Measurements from ENCODE around the gene ISG20L2.

The ISG20L2 gene

DNA sequence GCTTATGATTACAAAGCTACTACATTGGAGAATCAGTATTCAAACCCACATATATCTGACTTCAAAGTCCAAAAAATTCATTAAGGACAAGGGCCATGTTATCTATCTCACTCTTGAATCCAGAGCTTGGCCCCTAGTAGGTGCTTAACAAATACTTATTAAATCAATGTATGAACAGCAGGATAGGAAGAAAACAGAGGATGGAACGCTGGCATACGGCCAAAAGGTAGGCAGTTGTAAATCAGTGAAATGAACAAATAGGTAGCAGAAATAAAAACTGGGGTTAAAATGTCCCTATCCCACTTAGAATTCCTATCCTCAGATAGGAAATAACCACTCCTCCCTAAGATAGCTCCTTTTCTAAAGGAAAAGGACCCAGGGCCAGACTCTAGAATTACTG, 10.3 kb upstream of the ISG20L2 start:
- Histone ChIP-seq H4K20me1 (ENCODE audit: insufficient read depth, low read length) (no peaks in the 10 kb centered on the region), H3K4me3 (ENCODE audit: low read length) (no peak overlapping the region), H3K27ac (ENCODE audit: low read length) (no peak overlapping the region), H3K27me3 (replicated peaks; ENCODE audit: insufficient read depth, low read length) (no peaks in the 10 kb centered on the region), H3K4me2 (ENCODE audit: low read depth, low read length) (no peak overlapping the region), H3F3A (ENCODE audit: insufficient read depth, low read length) (peaks cover 42% of the 10 kb centered on the region), H3K79me2 (ENCODE audit: low read length) (peaks cover 29% of the 10 kb centered on the region), H2AFZ (ENCODE audit: low read length) (no peak overlapping the region), H3K36me3 (replicated peaks; ENCODE audit: insufficient read depth, low read length) (no peaks in the 10 kb centered on the region), H3K9ac (ENCODE audit: low read length) (no peak overlapping the region), H3K9me3 (replicated peaks; ENCODE audit: insufficient read depth, low read length) (no peaks in the 10 kb centered on the region), H3K9me2 (replicated peaks; ENCODE audit: insufficient read depth, low read length) (no peaks in the 10 kb centered on the region), H3K4me1 (ENCODE audit: low read length) (peaks cover 22% of the 10 kb centered on the region)
- TF ChIP-seq EZH2phosphoT487 (IDR thresholded peaks at IDR 0.05; ENCODE audit: low read length): no peak
- TF ChIP-seq EZH2 (optimal IDR thresholded peaks at IDR 0.05; ENCODE audit: low read depth, low read length): no peak
- TF ChIP-seq, protein P1, sequence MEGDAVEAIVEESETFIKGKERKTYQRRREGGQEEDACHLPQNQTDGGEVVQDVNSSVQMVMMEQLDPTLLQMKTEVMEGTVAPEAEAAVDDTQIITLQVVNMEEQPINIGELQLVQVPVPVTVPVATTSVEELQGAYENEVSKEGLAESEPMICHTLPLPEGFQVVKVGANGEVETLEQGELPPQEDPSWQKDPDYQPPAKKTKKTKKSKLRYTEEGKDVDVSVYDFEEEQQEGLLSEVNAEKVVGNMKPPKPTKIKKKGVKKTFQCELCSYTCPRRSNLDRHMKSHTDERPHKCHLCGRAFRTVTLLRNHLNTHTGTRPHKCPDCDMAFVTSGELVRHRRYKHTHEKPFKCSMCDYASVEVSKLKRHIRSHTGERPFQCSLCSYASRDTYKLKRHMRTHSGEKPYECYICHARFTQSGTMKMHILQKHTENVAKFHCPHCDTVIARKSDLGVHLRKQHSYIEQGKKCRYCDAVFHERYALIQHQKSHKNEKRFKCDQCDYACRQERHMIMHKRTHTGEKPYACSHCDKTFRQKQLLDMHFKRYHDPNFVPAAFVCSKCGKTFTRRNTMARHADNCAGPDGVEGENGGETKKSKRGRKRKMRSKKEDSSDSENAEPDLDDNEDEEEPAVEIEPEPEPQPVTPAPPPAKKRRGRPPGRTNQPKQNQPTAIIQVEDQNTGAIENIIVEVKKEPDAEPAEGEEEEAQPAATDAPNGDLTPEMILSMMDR (IDR thresholded peaks at IDR 0.05; ENCODE audit: low read length): no peak
- DNase-seq: no peak

DNA sequence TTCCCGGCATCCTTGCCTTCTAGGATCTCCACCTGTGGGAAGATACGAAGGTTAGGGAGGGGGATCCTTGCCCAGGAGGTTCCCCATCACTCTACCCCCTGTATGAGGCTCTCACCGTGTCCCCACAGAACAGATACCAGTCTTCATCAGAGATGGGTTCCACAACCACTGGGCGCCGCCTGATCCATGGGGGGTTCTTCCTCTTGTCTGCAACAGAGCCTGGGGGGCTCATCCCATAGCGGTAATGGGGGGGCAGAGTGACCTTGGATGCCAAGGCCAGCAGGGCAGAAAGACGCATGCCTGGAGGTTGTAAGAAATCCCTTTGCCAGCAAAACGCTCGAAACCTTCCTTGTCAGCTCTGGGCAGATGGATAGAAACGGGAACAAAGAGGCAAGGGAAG, 9.8 kb upstream of the ISG20L2 start:
- Histone ChIP-seq H3K4me1 (ENCODE audit: low read length) (peaks cover 22% of the 10 kb centered on the region), H2AFZ (ENCODE audit: low read length) (no peak overlapping the region), H3F3A (ENCODE audit: insufficient read depth, low read length) (peaks cover 37% of the 10 kb centered on the region), H3K9me3 (replicated peaks; ENCODE audit: insufficient read depth, low read length) (no peaks in the 10 kb centered on the region), H3K36me3 (replicated peaks; ENCODE audit: insufficient read depth, low read length) (no peaks in the 10 kb centered on the region), H3K9me2 (replicated peaks; ENCODE audit: insufficient read depth, low read length) (no peaks in the 10 kb centered on the region), H3K9ac (ENCODE audit: low read length) (no peak overlapping the region), H3K4me2 (ENCODE audit: low read depth, low read length) (no peak overlapping the region), H3K79me2 (ENCODE audit: low read length) (peaks cover 24% of the 10 kb centered on the region), H3K27ac (ENCODE audit: low read length) (no peak overlapping the region), H4K20me1 (ENCODE audit: insufficient read depth, low read length) (no peaks in the 10 kb centered on the region), H3K27me3 (replicated peaks; ENCODE audit: insufficient read depth, low read length) (no peaks in the 10 kb centered on the region), H3K4me3 (ENCODE audit: low read length) (no peak overlapping the region)
- DNase-seq: no peak
- TF ChIP-seq EZH2phosphoT487 (IDR thresholded peaks at IDR 0.05; ENCODE audit: low read length) (no peak), EZH2 (optimal IDR thresholded peaks at IDR 0.05; ENCODE audit: low read depth, low read length) (no peak)
- TF ChIP-seq, protein P1 (IDR thresholded peaks at IDR 0.05; ENCODE audit: low read length): no peak

DNA sequence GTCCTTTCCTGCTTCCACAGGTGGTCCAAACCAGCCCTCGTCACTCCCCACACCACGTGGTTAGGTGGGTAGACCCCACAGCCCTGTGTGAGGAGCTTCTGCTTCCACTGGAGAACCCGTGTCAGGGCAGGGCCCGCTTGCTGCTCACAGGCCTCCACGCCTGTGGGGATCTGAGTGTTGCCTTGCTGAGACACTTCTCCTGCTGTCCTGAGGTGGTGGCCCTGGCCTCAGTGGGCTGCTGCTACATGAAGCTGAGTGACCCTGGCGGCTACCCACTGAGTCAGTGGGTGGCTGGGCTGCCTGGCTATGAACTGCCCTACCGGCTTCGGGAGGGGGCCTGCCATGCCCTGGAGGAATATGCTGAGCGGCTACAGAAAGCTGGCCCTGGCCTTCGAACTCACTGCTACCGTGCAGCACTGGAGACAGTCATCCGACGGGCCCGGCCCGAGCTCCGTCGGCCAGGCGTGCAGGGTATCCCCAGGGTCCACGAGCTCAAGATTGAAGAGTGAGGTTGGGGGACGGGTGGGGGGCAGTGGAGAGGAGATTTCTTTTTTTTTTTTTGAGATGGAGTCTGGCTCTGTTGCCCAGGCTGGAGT, 5.5 kb upstream of the ISG20L2 start:
- DNase-seq: no peak
- H3K27me3 ChIP-seq (replicated peaks; ENCODE audit: insufficient read depth, low read length): no peaks in the 10 kb centered on the region
- H4K20me1 ChIP-seq (ENCODE audit: insufficient read depth, low read length): no peaks in the 10 kb centered on the region
- peaks cover 19% of the 10 kb centered on the region for H3K79me2 ChIP-seq (ENCODE audit: low read length)
- H3K4me1 ChIP-seq (ENCODE audit: low read length): peaks cover 3% of the 10 kb centered on the region; the same call in 1 of the 2 replicates
- no peaks in the 10 kb centered on the region for H3K9me3 ChIP-seq (replicated peaks; ENCODE audit: insufficient read depth, low read length)
- no peak for TF ChIP-seq EZH2 (optimal IDR thresholded peaks at IDR 0.05; ENCODE audit: low read depth, low read length)
- TF ChIP-seq EZH2phosphoT487 (IDR thresholded peaks at IDR 0.05; ENCODE audit: low read length): no peak
- TF ChIP-seq, protein P1 (IDR thresholded peaks at IDR 0.05; ENCODE audit: low read length): no peak
- H3K4me3 ChIP-seq (ENCODE audit: low read length): no peak overlapping the region
- no peak overlapping the region for H3K27ac ChIP-seq (ENCODE audit: low read length)
- no peaks in the 10 kb centered on the region for H3K9me2 ChIP-seq (replicated peaks; ENCODE audit: insufficient read depth, low read length)
- H3F3A ChIP-seq (ENCODE audit: insufficient read depth, low read length): peaks cover 12% of the 10 kb centered on the region
- H3K36me3 ChIP-seq (replicated peaks; ENCODE audit: insufficient read depth, low read length): no peaks in the 10 kb centered on the region
- no peak overlapping the region for H3K4me2 ChIP-seq (ENCODE audit: low read depth, low read length)
- H3K9ac ChIP-seq (ENCODE audit: low read length): no peak overlapping the region
- no peak overlapping the region for H2AFZ ChIP-seq (ENCODE audit: low read length)

Data from MM.1S (cell line).